Suprapubic skin (tissue), 4 donors: Measurements from ENCODE around the gene PAM16. TPM values are rescaled to one million over a fixed set of nuclear protein-coding genes. Genes with fewer than 3 reads are reported as not detected.

Experiments used
- DNase-seq, 2 donors: peaks; one replicate each; pipeline ENCODE4 v3.0.0-alpha.2; 2019; ENCODE audit warnings: low spot score in 2 of 2
- H3K27ac ChIP-seq: fragments of 200-600 bp; sonication (generic); one replicate; pipeline ENCODE4 v1.5.1; 2019
- H3K27me3 ChIP-seq: fragments of 200-600 bp; sonication (generic); one replicate; pipeline ENCODE4 v1.5.1; 2019
- H3K36me3 ChIP-seq: fragments of 200-600 bp; sonication (generic); one replicate; pipeline ENCODE4 v1.5.1; 2019
- H3K4me1 ChIP-seq: fragments of 200-600 bp; sonication (generic); one replicate; pipeline ENCODE4 v1.5.1; 2019
- H3K4me3 ChIP-seq: fragments of 200-600 bp; sonication (generic); one replicate; pipeline ENCODE4 v1.5.1; 2019; ENCODE audit warnings: mild to moderate bottlenecking
- H3K9me3 ChIP-seq: fragments of 200-600 bp; sonication (generic); one replicate; pipeline ENCODE4 v1.5.1; 2019
- CTCF ChIP-seq, 2 donors: fragments of 200-600 bp in 1 of 2; fragments of 450-650 bp in 1 of 2; sonication (generic) in 1 of 2; IDR thresholded peaks; one replicate each; pipeline ENCODE4 v1.5.1; 2016 to 2019; ENCODE audit warnings: antibody characterized with exemption in 2 of 2, mild to moderate bottlenecking in 1 of 2, moderate library complexity in 1 of 2
- EP300 ChIP-seq: sonication (generic); formaldehyde crosslinking; IDR thresholded peaks from one replicate; pipeline ENCODE4 v1.6.1; 2017; ENCODE audit warnings: antibody characterized with exemption
- POLR2A ChIP-seq, 2 donors: fragments of 450-650 bp; IDR thresholded peaks; one replicate each; pipeline ENCODE4 v1.6.1; 2017; ENCODE audit warnings: antibody characterized with exemption in 2 of 2, mild to moderate bottlenecking in 2 of 2, moderate library complexity in 2 of 2
- POLR2AphosphoS5 ChIP-seq, 3 donors: sonication (generic); formaldehyde crosslinking; IDR thresholded peaks; one replicate each; pipeline ENCODE4 v1.6.1; 2017; ENCODE audit warnings: antibody characterized with exemption in 3 of 3
- WGBS: methylation state at CpG from one replicate; pipeline ENCODE4 v1.1.5; 2018; 5-methylcytosine and 5-hydroxymethylcytosine counted together
- total RNA-seq, 4 donors: library from RNA; depleted of rRNA; stranded (reverse); fragments of >200 nt; gene quantifications; one replicate each; pipeline ENCODE4 v1.1.0, GENCODE V29; 2016

Gene PAM16
- total RNA-seq, 4 donors from 2014 or later: 23.8 to 54.7 (median 46.1) TPM

GRCh38 chr16:4328046-4328781 lies 22.9 kb downstream of the PAM16 start:
- Histone ChIP-seq H3K9me3 (no peaks in the 10 kb centered on the region), H3K4me1 (peaks cover 53% of the 10 kb centered on the region), H3K27me3 (no peaks in the 10 kb centered on the region), H3K36me3 (no peaks in the 10 kb centered on the region), H3K27ac (peak overlapping the region; percentile 67), H3K4me3 (peak overlapping the region; percentile 55)
- DNase-seq: peak in 1 of 2 donors; percentile 86
- WGBS: 0% methylated on average over 4 of the region's 30 CpGs
- TF ChIP-seq POLR2AphosphoS5 (IDR thresholded peaks at IDR 0.05): peak in 1 of 3 donors; percentile 21
- peak; percentile 25 to 58 for TF ChIP-seq CTCF (IDR thresholded peaks at IDR 0.05)
- TF ChIP-seq POLR2A (IDR thresholded peaks at IDR 0.05): no peak
- no peak for TF ChIP-seq EP300

GRCh38 chr16:4327386-4328045 lies 23.6 kb downstream of the PAM16 start:
- Histone ChIP-seq H3K36me3 (no peaks in the 10 kb centered on the region), H3K4me1 (peaks cover 60% of the 10 kb centered on the region), H3K27ac (peak overlapping the region; percentile 67), H3K9me3 (no peaks in the 10 kb centered on the region), H3K27me3 (no peaks in the 10 kb centered on the region), H3K4me3 (peak overlapping the region; percentile 55)
- DNase-seq: peak in 1 of 2 donors; percentile 64
- TF ChIP-seq CTCF (IDR thresholded peaks at IDR 0.05) (no peak), POLR2A (IDR thresholded peaks at IDR 0.05) (no peak), POLR2AphosphoS5 (IDR thresholded peaks at IDR 0.05) (no peak), EP300 (no peak)
- no CpG with 5 or more reads among the region's 57 CpGs for WGBS

GRCh38 chr16:4325253-4325758 lies 25.8 kb downstream of the PAM16 start:
- TF ChIP-seq POLR2A (IDR thresholded peaks at IDR 0.05) (no peak), CTCF (IDR thresholded peaks at IDR 0.05) (no peak), POLR2AphosphoS5 (IDR thresholded peaks at IDR 0.05) (no peak)
- no peaks in the 10 kb centered on the region for H3K36me3 ChIP-seq
- no peak overlapping the region for H3K4me3 ChIP-seq
- H3K4me1 ChIP-seq: peaks cover 73% of the 10 kb centered on the region
- H3K9me3 ChIP-seq: no peaks in the 10 kb centered on the region
- DNase-seq: no peak
- 71% methylated on average over 6 of the region's 6 CpGs for WGBS
- H3K27ac ChIP-seq: peak overlapping the region; percentile 76
- no peaks in the 10 kb centered on the region for H3K27me3 ChIP-seq

- 73% methylated on average over 17 of the region's 22 CpGs for WGBS
- peak overlapping the region; percentile 76 for H3K27ac ChIP-seq
- peaks cover 79% of the 10 kb centered on the region for H3K4me1 ChIP-seq
- H3K27me3 ChIP-seq: no peaks in the 10 kb centered on the region
- H3K9me3 ChIP-seq: no peaks in the 10 kb centered on the region
- peak in 1 of 2 donors; percentile 64 for DNase-seq
- TF ChIP-seq EP300 (no peak), POLR2A (IDR thresholded peaks at IDR 0.05) (no peak), POLR2AphosphoS5 (IDR thresholded peaks at IDR 0.05) (no peak), CTCF (IDR thresholded peaks at IDR 0.05) (no peak)
- no peaks in the 10 kb centered on the region for H3K36me3 ChIP-seq
- H3K4me3 ChIP-seq: no peak overlapping the region
Observed at GRCh38 chr16:4324492-4325252, 26.4 kb downstream of the PAM16 start.
